Body of pancreas (tissue), 4 donors: ENCODE results near the gene RRAGA. TPM values are rescaled to one million over a fixed set of nuclear protein-coding genes. Genes with fewer than 3 reads are reported as not detected.
"Not testable (repeated sequence)": the region's sequence is repeated elsewhere in the genome, so short reads cannot be mapped to it uniquely, and the experiment has no call there.

ENCODE experiments used
- ATAC-seq: fragments of 150-250 bp; one replicate; pipeline ENCODE4 v1.9.1; 2016
- DNase-seq, 4 donors: peaks; one replicate each; pipeline ENCODE4 v3.0.0-alpha.2; 2019
- H3K27ac ChIP-seq, 4 donors: fragments of 200-600 bp; sonication (generic); 1 replicate in 3 of 4; 2 replicates in 1 of 4; pipeline versions ENCODE4 v1.5.1 to v1.6.1; 2016 to 2019; ENCODE audit warnings: mild to moderate bottlenecking in 1 of 4, mixed read lengths in 1 of 4, moderate library complexity in 1 of 4
- H3K27me3 ChIP-seq, 2 donors: fragments of 200-600 bp; sonication (generic); one replicate each; pipeline ENCODE4 v1.6.0; 2016; ENCODE audit warnings: mild to moderate bottlenecking in 1 of 2
- H3K36me3 ChIP-seq, 2 donors: fragments of 200-600 bp; sonication (generic); replicated peaks in 1 of 2; 2 replicates each; pipeline ENCODE4 v1.5.1; 2016; ENCODE audit warnings: low read depth in 2 of 2; ENCODE audit not compliant: insufficient read depth in 1 of 2
- H3K4me1 ChIP-seq: fragments of 200-600 bp; sonication (generic); one replicate; pipeline ENCODE4 v1.6.0; 2016
- H3K4me3 ChIP-seq, 2 donors: fragments of 200-600 bp; sonication (generic); 1 replicate in 1 of 2; 2 replicates in 1 of 2; pipeline ENCODE4 v1.5.1; 2016 to 2019
- H3K9me3 ChIP-seq, 3 donors: fragments of 200-600 bp; sonication (generic); 1 replicate in 2 of 3; 2 replicates in 1 of 3; pipeline ENCODE4 v1.5.1; 2016
- CTCF ChIP-seq, 7 experiments: fragments of 450-650 bp in 4 of 7; fragments of 200-600 bp in 3 of 7; sonication (generic) in 3 of 7; IDR thresholded peaks; one replicate each; pipeline ENCODE4 v1.5.1; 2016 to 2019; ENCODE audit warnings: antibody characterized with exemption in 7 of 7
- POLR2A ChIP-seq, 3 donors: fragments of 450-650 bp; IDR thresholded peaks; one replicate each; pipeline ENCODE4 v1.6.1; 2016; ENCODE audit warnings: antibody characterized with exemption in 3 of 3, mild to moderate bottlenecking in 2 of 3
- WGBS, 2 donors: methylation state at CpG; one replicate each; pipeline ENCODE4 v1.1.5; 2017; 5-methylcytosine and 5-hydroxymethylcytosine counted together
- intact Hi-C: fragments of 100-400 bp; cut with DNase I; formaldehyde crosslinking; loops from one replicate; pipeline ENCODE4 v1.15.1; 2023
- small RNA-seq: library from RNA; depleted of rRNA; stranded (forward); fragments of <200 nt; gene quantifications from one replicate; pipeline ENCODE3, GENCODE V24; 2016
- total RNA-seq, 2 donors: library from RNA; depleted of rRNA; stranded (reverse); fragments of >200 nt; gene quantifications; one replicate each; pipeline ENCODE4 v1.1.0, GENCODE V29; 2016

The RRAGA gene
- total RNA-seq, 2 donors from 2014 or later = 16.6 to 30.0 TPM

GRCh38 chr9:19074229-19074628, 25.0 kb downstream of the RRAGA start:
- Histone ChIP-seq H3K27ac (no peak overlapping the region), H3K4me3 (no peak overlapping the region), H3K27me3 (no peaks in the 10 kb centered on the region), H3K4me1 (no peaks in the 10 kb centered on the region), H3K9me3 (no peaks in the 10 kb centered on the region), H3K36me3 (peaks cover 0 to 9% of the 10 kb centered on the region in 2 donors)
- 95 to 97% methylated on average over 2 of the region's 2 CpGs for WGBS, 2 donors
- no peak for TF ChIP-seq CTCF (IDR thresholded peaks at IDR 0.05)
- TF ChIP-seq POLR2A (IDR thresholded peaks at IDR 0.05) = no peak
- no peak for ATAC-seq
- no peak for DNase-seq
- intact Hi-C loops = no loop called here

- ATAC-seq (no peak), DNase-seq (no peak)
- no peak overlapping the region for H3K4me3 ChIP-seq
- TF ChIP-seq POLR2A (IDR thresholded peaks at IDR 0.05) = no peak
- TF ChIP-seq CTCF (IDR thresholded peaks at IDR 0.05) = no peak
- peaks cover 0 to 7% of the 10 kb centered on the region in 2 donors for H3K36me3 ChIP-seq
- H3K27me3 ChIP-seq = no peaks in the 10 kb centered on the region
- no peaks in the 10 kb centered on the region for H3K4me1 ChIP-seq
- 49 to 69% methylated on average over 1 of the region's 1 CpG for WGBS, 2 donors
- no peak overlapping the region for H3K27ac ChIP-seq
- no peaks in the 10 kb centered on the region for H3K9me3 ChIP-seq
- intact Hi-C loops = no loop called here
Observed at GRCh38 chr9:19074836-19075235, 25.6 kb downstream of the RRAGA start.

GRCh38 chr9:19085295-19085694, 36.1 kb downstream of the RRAGA start:
- no peaks in the 10 kb centered on the region for H3K27me3 ChIP-seq
- TF ChIP-seq POLR2A (IDR thresholded peaks at IDR 0.05) = no peak
- TF ChIP-seq CTCF (IDR thresholded peaks at IDR 0.05) = peak in 6 of 7 experiments; percentile 17 to 57 (median 42)
- no peak overlapping the region for H3K4me3 ChIP-seq
- WGBS, 2 donors = 28 to 34% methylated on average over 2 of the region's 2 CpGs
- ATAC-seq (no peak), DNase-seq (no peak)
- intact Hi-C loops = loop anchor here (10.0 kb wide), 1 partner anchor 90 kb away; no protein-coding TSS in a partner anchor
- no peaks in the 10 kb centered on the region for H3K4me1 ChIP-seq
- no peak overlapping the region for H3K27ac ChIP-seq
- H3K36me3 ChIP-seq = peaks cover 0 to 7% of the 10 kb centered on the region in 2 donors
- no peaks in the 10 kb centered on the region for H3K9me3 ChIP-seq

GRCh38 chr9:19087106-19088000, 38.1 kb downstream of the RRAGA start:
- ATAC-seq = no peak
- DNase-seq = no peak
- intact Hi-C loops = loop anchor here (10.0 kb wide), 1 partner anchor 87 kb away; no protein-coding TSS in a partner anchor
- no peaks in the 10 kb centered on the region for H3K27me3 ChIP-seq
- H3K4me3 ChIP-seq = no peak overlapping the region
- H3K9me3 ChIP-seq = no peaks in the 10 kb centered on the region
- peaks cover 0 to 9% of the 10 kb centered on the region in 2 donors for H3K36me3 ChIP-seq
- H3K27ac ChIP-seq = no peak overlapping the region
- no peaks in the 10 kb centered on the region for H3K4me1 ChIP-seq
- 80 to 87% methylated on average over 6 of the region's 6 CpGs for WGBS, 2 donors
- no peak for TF ChIP-seq POLR2A (IDR thresholded peaks at IDR 0.05)

- H3K36me3 ChIP-seq, H3K27ac ChIP-seq, ATAC-seq, DNase-seq, H3K27me3 ChIP-seq, intact Hi-C loops, H3K4me3 ChIP-seq, H3K4me1 ChIP-seq, H3K9me3 ChIP-seq: not testable (repeated sequence)
Observed at GRCh38 chr9:19097431-19097830, 48.2 kb downstream of the RRAGA start.

Small RNA genes within 50 kb of the gene (small RNA-seq; reads per million reads assigned to genes)
- gene RF00019 (not detected), gene RNU6-264P (not detected), gene SCARNA8 (13.0 reads per million, percentile 92 among the genes with 10 or more reads in this experiment)

Other genes with a start within 250 kb of the RRAGA start
- not detected for gene SAXO1, start 16.2 kb upstream of the RRAGA start, total RNA-seq
- 1 to 10 TPM; 5.3 to 5.4 TPM for gene HAUS6, start 53.5 kb downstream of the RRAGA start, total RNA-seq
- gene PLIN2, start 78.1 kb downstream of the RRAGA start, total RNA-seq = 10 to 100 TPM; 39.2 to 88.7 TPM
- gene DENND4C, start 181.3 kb downstream of the RRAGA start, total RNA-seq = 10 to 100 TPM; 52.7 to 58.0 TPM